HG03571 (cell line): ENCODE results near the gene RASAL2.
A peak's percentile ranks its signal among the peaks of the same experiment; 100 is the strongest.

ENCODE experiments used
- ATAC-seq: cut with Tn5 transposase; IDR thresholded peaks from one replicate; pipeline ENCODE4 v1.9.1; 2021; ENCODE audit not compliant: unreplicated experiment

The RASAL2 gene

DNA sequence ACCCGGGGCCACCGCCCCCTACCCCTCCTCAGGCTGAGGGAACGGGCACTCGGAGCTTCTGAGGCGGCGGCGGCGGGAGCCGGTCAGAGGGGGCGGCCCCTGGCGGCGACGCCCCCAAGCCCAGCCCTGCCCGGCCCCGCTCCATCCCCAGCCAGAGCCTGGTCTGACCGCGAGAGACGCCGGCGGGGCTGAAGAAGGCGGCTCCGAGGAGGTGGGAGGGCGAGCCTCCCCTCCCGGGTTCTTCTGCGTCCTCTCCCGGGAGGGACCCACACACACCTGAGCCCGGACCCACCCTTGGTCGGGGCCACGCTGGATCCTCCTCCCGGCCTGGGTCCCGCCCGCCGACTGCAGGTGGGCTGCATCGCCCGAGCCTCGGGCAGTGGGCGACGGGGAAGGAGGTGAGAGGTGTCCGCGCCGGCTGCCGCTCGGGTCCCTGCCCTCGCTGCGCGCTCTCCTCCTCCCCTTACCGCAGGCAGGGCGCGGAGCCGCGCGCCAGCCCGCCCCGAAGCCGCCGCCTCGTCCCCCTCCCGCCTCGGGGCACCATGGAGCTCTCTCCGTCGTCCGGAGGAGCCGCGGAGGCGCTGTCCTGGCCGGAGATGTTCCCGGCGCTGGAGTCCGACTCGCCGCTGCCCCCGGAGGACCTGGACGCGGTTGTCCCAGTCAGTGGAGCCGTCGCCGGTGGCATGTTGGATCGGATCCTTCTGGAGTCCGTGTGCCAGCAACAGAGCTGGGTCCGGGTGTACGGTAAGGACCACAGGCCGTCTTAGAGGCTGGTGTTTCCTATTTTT lies at the start of gene RASAL2:
Gene RASAL2 (plus strand): TSS at position 154 of the 788 bp plus-strand sequence. CDS start 389 bp downstream, at position 543.
- peak; percentile 34 for ATAC-seq

DNA sequence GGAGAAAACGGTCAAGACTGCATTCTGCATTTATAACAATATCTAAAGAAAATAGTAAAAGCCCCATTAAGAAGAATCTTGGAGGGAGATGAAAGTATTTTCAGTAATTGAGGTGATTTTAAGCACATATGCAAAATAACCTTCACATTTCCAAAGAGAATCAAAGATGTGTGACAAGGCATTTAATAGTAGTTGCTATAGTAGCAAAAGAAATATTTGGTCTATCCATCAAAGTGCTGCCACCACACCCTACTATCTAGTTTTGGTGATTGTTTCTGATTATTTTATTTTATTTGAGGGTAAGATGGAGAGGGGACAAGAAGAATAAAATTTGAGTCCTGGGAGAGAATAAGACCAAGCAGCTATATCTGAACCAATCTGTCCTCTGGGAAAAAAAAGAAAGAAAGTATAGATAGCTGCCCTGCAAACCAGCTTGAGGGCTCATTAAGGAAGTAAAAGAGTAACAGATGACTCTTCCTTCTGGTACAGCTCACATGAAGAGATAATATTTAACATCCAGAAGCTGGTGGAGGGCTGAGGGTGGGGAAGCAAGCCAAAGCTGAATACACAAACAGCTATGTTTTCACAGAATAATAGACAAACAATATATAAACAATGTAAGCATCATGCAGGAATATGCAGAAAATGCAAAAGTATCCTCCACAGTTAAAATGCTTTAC lies 47.2 kb upstream of the RASAL2 start:
- ATAC-seq: no peak

DNA sequence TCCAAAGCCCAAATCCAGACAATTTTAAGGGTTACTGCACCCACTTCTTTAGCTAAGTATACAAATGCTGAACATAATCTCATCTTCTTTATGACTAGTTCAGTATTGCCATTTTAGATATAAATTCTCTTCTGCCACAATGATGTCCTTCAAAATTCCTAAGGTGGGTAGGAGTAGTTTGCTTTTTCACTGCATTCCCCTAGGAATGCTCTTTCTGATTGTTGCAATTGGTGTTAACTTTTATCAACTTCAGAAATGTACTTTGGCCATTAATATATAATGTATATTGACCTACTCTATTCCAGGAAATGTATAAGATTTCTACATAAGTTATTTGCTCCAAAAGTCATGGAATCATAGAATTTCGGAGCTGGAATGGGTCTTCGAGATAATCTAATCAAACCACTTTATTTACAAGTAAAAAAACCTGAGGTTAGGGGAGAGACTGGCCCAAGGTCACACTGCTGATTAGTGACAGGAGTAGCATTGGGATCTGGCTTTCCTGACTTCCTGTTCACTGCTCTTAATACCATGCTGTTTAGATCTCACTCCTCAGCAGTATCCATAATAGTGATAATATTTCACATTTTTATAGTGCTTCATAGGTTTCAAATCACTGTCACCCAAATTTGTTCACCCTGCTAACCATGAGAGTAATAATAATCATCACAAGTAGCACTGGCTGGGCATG lies 46.4 kb upstream of the RASAL2 start:
- ATAC-seq: no peak

DNA sequence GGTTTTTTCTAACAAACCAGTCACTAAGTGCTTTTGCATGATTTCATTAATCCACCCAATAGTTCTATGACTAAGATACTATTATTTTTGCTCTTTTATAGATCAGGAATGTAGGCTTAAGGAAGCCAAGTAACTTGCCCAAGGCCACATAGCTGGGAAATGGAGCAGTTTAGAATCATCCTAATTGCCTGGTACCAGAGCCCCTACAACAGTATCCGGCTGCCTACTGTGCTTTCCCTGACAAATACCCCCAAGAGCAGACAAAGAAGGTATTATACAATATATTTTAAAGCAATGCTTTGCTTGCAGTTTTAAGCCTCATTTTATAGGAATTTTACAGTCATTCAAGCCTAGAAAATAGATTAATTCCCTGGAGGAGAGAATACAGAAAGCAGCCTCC lies 45.5 kb upstream of the RASAL2 start:
- ATAC-seq: no peak

DNA sequence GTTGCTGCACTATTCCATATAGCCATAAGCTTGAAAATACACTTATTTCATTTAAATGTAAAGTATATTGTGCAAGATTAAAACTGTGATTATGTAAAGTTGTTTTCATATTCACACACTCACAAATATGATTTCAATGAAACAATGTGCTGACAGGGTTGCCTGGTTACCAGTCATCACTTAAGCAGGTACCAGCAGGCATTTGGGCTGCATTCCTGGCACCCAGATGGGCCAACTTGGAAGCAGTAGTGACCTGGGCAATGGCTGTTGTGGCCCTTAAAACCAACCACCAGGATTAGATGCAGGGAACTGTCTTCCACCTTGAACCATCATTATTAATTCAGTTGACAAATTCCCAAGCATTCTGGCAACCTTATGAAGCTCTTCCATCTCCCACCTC lies 45.0 kb upstream of the RASAL2 start:
- ATAC-seq: no peak

DNA sequence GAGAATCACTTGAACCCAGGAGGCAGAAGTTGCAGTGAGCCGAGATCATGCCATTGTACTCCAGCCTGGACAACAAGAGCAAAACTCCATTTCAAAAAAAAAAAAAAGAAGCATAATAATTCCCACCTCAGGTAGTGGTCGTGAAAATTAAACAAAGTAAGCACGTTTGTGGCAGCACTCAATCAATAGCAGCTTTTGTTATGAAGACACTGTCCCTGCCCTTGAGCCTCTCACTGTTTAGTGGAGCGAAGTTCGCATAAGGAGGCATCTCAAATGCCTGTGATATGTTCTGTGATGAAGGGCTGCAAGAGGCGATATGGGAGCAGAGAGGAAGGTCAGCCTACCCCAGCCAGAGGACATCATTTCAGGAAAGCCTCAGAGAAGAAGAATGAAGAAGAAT lies 43.8 kb upstream of the RASAL2 start:
- no peak for ATAC-seq

DNA sequence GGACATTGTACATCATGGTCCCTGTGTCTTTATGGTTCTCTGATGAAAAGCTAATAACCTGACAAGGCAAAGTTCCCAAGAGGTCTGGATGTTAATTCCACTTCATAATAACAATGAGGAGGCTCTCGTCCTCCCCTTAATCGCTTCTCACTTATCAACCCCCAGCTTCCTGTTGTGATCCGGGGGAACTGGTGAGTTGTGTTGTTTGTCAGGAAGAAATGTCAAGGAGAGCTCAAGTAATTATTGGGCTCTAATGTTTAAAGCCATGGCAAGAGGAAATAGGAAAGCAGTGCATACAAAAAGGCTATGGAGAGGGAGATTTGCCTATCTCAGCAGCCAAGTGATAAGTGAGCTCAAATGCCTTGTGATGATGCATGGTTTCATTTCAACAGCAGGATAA lies 42.8 kb upstream of the RASAL2 start:
- ATAC-seq: no peak

DNA sequence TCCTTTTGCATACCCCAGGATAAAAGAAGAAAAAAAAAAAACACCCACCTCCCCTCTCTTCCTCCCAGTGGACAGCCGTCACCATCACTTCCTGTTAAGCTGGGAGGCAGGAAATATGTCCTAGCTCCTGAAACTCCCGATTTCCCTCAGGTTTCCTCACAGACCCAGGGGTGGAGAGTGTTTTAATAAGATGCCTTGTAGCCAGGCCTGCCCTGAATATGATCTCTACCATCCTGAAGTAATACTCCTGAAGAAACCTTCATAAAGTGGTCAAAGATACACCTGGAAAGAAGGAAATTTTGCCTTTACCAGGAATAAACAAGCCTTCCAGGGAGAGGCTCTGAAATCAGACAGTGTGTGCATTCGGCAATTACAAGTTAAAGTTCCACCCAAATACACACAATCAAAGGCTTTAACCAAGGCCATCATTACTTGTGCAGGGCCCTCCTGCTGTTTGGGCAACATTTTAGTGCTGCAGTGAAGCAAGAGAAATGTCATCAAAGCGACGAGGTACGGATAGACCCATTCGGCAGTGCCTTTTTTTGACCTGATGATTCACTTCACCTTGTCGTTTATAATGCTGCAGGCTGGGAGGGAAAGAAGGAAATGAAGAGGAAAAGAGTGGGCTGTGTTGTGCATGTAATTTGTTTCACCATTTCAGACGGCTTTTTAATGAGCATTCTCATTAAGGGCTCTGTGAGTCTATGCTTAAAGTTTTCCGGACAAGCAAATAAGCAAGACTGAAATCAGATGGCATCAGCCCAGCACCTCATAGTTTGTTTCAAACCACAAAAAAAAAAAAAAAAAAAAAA lies 41.0 kb upstream of the RASAL2 start:
- ATAC-seq: no peak

DNA sequence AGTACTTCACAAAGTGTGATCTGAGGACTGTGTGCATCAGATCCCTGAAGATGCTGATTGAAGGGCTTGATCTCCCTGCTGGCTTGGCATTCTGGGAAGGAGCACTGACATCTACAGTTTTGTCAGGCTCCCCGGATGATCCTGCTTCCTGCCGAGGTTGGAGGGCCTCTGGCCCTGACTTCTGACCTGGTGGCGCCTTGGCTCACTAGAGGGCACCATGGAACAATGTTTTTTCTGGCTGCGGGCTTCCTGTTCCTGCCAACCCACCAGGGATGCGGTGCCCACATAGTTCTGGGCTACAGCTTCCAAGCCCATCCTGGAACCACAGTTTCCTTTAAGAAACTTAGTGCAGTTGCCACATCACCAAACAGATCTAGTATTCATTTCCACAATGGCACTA lies 38.8 kb upstream of the RASAL2 start:
- ATAC-seq: no peak

DNA sequence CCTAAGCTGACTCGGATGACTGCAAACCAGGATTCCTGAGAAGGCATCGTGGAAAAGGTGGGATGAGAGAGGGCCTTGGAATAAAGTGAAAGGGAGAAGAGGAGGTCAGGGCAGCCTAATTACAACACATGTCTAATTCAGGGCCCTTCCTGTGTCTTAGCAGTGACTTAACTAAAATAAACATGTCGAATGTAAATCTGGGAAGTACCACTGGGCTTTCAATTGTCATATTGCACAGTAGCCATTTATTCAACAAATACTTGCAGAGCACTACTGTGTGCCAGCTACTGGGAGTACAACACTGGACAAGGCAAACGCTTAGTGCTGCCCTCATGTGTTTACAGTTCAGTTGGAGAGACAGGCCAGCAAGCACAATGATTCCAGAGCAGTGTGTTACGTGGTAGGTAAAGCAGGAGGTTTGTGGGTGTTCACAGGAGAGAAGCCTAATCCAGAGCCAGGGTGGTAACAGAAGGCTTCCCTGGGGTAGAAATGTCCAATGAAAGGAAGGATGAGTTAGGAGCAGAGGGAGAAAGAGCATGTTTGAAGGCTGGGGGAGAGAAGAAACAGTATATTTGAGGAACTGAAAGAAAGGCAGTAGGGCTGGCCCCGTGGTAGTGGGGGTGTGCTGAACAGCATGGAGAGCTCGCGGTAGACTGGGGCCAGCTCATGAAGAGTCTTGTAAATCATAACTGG lies 38.0 kb upstream of the RASAL2 start:
- peak; percentile 79 for ATAC-seq

DNA sequence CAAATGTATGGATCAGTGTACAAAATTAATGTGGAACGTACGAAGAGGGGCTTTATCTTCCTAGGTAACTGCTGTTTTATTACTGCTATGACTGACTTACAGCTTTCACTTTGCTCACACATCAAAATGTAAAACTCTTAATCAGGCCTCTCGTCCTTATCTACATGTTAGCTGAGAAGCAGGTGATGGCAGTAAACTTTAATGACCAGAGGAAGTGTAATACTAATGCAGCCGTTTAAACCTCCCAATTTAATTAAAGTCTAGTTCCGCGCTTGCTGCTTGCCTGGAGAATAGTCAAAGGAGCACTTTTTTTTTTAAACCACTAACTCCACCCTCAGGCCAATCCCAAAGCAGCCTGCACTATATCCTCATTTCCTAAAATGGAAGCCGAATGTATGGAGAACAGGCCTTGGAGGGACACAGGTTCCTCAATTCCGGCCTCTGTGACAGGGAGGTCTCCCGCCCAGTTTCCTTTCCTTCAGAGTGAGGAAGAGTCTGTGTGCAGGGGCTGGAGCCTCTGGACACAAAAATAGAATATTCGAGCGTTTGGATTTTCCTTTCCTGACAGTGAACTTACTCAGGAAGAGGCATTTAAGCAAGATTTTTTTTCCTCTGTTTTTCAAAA lies 36.7 kb upstream of the RASAL2 start:
- no peak for ATAC-seq

DNA sequence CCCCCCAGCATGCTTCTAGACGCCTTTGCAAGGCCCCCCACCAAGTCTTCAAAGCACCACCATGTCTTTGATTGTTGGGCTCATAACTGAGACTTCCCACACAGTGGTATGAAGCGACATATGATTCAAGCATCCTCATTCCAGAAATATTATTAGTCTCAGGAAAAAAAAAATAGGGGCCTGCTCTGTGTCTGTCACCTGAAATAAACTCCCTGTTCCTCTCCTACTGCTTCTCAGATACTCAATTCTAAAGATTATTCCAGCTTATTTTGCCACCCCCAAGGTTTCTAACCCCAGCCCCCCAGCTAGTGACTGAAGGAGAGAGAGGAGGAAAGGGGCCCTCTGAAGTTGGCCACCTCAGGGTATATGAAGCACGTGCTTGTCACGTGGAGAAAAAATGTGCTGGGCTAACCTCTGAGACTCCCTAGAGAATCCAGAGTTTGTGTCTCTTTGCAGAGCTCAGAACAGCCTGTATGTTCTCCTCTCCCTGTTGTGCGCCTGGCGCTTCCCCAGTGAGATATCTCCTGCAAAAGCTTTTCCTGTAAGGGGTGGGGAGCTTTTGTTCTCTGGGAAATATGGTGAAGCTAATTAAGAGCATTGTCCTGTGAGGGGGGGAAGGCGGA lies 35.9 kb upstream of the RASAL2 start:
- no peak for ATAC-seq

DNA sequence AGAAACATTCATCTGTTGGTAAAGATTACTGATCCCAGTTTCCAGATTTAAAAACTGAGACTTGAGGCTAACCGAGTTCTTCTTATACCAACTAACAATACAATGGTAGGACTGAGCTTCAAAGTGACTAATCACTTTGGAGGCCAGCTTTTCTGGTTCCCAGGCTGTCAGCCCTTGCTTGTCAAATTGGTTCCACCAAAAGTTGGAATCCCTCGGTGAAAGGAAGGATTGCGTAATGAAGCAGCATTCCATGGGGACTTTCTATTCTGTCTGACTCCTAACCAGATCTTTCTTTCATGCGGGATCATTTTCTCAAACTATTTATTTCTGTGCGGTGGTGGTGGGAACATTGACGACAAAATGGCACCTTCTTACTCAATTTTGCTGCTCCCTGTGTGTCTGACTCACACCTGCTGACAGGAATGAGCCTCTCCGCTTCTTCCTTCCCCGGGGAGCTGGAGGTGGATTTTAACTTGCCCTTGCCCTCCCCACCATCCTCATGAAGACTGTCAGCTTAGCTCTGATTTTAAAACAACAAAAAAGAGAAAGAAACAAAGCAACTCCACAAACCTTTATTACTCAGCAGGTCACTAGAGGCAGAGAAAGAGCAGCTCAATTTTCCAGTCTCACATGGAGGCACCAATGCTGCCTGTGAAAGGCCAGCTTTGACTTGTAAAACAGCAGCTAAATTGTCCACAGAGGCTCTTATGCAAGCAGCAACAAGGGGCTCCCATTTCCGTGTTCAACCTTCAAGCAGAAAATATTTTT lies 32.9 kb upstream of the RASAL2 start:
- no peak for ATAC-seq

DNA sequence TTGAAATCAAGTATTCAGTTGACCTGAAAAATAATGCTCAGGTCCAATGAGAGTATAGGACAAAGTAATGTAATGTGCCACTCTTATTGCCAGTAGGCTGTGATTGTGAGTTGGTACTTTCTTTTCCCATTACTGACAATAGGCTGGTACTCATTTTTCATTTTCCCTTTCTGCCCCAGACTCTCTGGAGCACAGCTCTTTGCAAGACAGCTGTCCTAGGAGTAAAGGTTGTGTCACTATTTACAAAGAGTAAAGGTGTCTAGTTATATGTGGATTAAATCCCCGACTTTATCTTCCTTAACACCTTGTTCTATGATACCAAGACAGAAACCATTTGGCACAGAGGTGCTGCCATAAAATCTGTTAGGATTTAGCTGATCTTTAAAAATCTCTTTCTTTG lies 32.3 kb upstream of the RASAL2 start:
- ATAC-seq: no peak

DNA sequence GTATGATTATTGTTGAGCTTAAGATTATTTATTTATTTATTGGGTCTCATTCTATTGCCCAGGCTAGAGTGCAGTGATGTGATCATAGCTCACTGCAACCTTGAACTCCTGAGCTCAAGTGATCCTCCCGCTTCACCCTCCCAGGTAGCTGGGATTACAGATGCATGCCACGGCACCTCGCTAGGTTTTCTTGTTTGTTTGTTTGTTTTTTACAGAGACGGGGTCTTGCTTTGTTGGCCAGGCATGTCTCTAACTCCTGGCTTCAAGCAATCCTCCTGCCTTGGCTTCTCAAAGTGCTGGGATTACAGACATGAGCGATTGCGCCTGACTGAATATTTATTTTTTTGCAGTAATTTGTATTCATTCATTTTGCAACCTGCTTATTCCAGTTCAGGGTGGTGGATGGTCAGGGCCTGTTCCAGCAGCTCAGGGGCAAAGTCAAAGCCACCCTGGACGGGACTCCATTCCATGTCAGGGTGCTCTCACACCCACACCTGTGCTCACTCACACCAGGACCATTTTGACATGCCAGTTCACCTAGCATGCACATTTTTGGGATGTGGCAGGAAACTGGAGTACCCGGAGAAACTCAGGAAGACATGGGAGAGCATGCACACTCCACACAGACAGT lies 29.6 kb upstream of the RASAL2 start:
- ATAC-seq: no peak

DNA sequence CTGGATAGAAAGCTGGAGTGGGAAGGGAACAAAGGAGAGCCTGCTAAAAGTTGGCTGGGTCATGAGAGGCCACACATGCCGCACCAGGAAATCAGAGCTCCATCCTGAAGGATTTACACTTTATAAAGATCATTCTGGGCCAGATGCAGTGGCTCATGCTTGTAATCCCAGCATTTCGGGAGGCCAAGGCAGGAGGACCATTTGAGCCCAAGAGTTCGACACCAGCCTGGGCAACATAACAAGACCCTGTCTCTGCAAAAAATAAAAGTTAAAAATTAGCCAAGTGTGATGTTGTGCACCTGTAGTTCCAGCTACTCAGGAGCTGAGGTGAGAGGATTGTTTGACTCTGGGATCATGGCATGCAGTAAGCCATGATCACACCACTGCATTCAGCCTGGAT lies 28.7 kb upstream of the RASAL2 start:
- ATAC-seq: no peak

DNA sequence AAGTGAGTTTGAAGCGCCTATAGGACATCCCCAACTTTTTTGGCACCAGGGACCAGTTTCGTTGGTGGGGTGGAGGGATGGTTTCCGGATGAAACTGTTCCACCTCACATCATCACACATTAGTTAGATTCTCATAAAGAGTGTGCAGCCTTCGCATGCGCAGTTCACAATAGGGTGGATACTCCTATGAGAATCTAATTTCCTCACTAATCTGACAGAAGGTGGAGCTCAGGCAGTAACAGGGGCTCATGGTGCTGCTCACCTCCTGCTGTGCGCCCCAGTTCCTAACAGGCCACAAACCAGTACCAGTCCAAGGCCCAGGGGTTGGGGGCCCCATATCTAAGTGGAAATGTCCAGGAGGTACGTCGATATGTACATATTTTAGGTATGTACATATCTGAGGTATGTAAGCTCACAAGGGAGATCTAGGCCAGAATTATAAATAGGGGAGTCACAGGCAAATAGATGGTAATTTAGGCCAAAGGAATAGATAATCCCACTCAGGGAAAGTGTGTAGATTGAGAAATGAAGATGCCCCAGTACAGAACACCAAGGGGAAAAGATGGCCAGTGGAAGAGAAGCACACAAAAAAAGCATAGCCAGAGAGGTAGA lies 27.5 kb upstream of the RASAL2 start:
- no peak for ATAC-seq
